Hepatocyte (in vitro differentiated cells): ENCODE data around the gene PRKG1.

Experiments
- EZH2phosphoT487 ChIP-seq: fragments of 200-600 bp; sonication (generic); IDR thresholded peaks from one replicate; pipeline ENCODE4 v1.6.1; 2018; ENCODE audit warnings: antibody characterized with exemption, mild to moderate bottlenecking, low read depth, moderate library complexity; ENCODE audit not compliant: unreplicated experiment, severe bottlenecking
- TF ChIP-seq, protein P1 (sequence below): fragments of 200-600 bp; sonication (generic); IDR thresholded peaks from 2 replicates; pipeline ENCODE4 v1.5.1; 2016; ENCODE audit warnings: antibody characterized with exemption, mild to moderate bottlenecking; ENCODE audit not compliant: poor library complexity

DNA sequence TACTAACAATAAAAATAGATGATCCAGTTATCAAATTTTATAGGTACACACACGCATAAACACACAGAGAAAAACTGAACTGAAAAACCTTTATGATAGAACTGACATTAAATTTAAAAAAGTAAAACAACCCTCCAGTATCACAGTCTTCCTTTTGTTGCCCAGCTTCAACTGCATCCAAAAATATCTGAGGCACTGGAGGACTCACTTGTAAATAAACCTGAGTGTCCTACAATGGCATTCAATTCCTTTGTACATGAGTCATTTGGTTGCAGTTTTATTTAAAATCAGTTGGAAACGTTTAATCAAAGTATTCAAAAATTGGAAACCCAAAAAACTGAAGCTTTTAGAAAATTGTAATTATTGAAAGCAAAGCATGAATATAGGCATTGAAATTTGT lies 890.3 kb downstream of the PRKG1 start:
- TF ChIP-seq, protein P1, sequence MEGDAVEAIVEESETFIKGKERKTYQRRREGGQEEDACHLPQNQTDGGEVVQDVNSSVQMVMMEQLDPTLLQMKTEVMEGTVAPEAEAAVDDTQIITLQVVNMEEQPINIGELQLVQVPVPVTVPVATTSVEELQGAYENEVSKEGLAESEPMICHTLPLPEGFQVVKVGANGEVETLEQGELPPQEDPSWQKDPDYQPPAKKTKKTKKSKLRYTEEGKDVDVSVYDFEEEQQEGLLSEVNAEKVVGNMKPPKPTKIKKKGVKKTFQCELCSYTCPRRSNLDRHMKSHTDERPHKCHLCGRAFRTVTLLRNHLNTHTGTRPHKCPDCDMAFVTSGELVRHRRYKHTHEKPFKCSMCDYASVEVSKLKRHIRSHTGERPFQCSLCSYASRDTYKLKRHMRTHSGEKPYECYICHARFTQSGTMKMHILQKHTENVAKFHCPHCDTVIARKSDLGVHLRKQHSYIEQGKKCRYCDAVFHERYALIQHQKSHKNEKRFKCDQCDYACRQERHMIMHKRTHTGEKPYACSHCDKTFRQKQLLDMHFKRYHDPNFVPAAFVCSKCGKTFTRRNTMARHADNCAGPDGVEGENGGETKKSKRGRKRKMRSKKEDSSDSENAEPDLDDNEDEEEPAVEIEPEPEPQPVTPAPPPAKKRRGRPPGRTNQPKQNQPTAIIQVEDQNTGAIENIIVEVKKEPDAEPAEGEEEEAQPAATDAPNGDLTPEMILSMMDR: no peak
- TF ChIP-seq EZH2phosphoT487: no peak
